Iris pigment epithelial cell (primary cell): ENCODE results near the gene RS1.

Source experiments
- DNase-seq: peaks from one replicate; pipeline ENCODE4 v3.0.0-alpha.2; 2011; ENCODE audit warnings: low read depth

The RS1 gene

GRCh38 chrX:18668071-18668835, 3.7 kb downstream of the RS1 start:
- no peak for DNase-seq

- no peak for DNase-seq
These were observed 5.3 kb downstream of the RS1 start for GRCh38 chrX:18666614-18667013.

GRCh38 chrX:18664947-18665346, 7.0 kb downstream of the RS1 start:
- no peak for DNase-seq

- no peak for DNase-seq
These were observed 10.6 kb downstream of the RS1 start for GRCh38 chrX:18661273-18661672.

DNA sequence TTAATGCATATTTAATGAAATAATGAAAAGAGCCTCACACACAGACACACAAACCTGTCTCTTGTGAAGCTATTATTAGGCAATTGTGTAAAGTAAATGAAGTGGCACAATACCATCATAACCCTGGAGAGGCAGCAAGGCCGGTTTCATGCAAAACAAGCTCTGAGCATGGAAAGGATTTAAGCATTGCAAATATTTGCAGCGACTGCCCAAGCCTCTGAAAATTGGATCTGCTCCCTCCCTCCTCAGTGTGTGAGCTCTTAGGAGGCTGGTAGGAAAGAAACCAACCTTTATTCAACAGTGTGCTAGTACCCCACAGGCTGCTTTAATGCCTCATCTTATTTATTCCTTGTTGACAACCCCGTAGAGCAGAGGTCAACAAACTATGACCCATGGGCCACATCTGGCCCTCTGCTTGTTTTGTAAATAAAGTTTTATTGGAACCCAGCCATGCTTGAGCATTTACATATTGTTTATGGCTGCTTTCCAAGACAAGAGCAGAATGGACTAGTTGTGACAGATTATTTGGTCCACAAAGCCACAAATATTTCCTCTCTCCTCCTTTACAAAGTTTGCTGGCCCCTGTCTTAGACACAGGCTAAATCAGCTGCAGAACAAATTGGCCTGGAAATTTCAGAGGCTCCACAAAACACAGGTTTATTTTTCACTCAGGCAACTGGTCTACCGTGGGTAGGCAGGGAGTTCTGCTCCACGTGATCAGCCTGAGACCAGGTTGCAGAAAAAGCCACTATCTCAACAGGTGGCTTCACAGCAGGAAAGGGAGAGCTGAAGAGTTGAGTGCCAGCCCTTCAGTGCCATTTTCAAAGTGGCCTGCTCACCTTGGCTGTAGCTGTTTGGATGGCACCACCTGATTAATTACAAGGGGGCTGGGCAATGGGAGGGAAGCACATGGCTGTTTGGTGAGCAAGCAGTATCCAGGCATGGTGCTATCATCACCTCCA, 16.8 kb downstream of the RS1 start:
- peak; percentile 12 for DNase-seq

GRCh38 chrX:18652636-18653035, 19.3 kb downstream of the RS1 start:
- no peak for DNase-seq

DNA sequence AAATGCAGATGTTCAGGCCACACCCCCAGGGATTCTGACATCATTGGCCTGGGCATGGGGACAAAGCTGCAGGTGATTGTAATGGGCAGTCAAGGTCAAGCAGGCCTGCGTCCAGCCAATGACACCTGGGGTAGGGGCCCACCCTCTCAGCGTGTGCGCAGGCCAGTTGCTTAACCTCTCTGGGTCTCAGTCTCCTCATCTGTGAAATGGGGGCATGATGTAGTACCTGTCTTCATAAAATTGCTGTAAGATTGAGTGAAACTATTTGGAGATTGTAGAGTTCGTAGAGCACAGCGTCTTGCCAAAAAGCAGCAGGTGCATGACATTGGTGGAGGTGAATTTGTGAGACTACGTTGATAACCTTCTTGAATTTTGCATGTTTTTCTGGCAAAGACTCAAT, 21.2 kb downstream of the RS1 start:
- DNase-seq, result no peak

DNA sequence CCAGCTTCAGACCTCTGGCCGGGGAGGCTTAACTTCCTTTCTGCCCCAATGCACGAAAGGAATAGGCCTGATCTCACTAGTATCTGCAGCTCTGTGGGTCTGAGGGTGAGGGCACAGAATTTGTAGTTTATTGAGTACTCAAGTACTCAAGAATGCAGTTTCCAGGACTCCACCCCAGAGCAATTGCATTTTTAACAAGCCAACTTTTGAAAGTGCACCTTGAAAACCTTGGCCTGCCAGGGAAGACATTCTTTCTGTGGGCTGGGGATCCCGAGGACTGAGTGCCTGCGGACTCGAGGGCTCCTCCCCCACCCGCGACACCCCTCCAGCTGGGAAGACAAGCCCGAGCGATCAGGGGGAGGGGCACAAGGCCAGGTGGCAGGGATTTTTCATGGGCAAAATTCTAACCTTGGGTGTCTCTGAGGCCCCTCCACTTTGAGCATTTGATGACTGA, 22.4 kb downstream of the RS1 start:
- DNase-seq, result no peak

DNA sequence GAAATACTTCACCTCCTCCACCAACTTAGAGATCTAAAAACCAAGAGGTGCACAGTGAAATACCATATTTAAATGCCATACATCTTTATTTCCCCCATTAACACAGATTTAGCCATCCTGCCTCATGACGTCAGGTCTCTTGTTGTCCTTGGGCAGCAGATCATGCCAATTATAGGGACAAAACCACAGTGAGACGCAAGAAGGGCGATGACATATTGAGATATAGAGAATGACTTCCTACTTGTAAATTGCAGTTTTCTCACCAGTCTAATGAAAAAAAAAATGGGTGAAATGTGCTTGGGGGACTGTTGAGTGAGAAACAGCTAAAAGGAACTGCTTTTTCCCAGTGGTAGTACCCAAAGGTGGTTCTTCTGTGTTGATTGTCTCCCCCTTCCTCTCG, 24.3 kb downstream of the RS1 start:
- no peak for DNase-seq

- DNase-seq, result no peak
These were observed 28.1 kb downstream of the RS1 start for GRCh38 chrX:18643853-18644252.

DNA sequence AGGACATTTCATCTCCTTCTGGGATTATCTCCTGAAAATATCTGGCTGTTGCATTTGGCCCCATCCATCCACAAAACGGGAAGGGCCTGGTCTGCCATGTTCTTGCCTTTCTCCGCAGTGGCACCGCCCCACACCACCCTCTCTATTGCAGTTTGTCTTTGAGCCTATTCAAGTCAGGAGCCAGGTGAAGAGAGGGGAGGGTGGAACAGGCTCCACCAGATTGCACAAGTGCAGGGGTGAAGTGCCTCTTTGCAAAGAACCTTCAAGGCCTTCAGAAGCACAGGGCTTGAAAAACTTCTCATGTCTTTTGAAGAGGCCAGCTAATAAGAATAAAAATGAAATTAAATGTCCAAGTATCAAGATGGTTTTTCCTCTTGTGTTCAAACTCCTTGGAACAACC, 28.7 kb downstream of the RS1 start:
- DNase-seq, result no peak

- DNase-seq, result no peak
These were observed 31.2 kb downstream of the RS1 start for GRCh38 chrX:18640686-18641085.

DNA sequence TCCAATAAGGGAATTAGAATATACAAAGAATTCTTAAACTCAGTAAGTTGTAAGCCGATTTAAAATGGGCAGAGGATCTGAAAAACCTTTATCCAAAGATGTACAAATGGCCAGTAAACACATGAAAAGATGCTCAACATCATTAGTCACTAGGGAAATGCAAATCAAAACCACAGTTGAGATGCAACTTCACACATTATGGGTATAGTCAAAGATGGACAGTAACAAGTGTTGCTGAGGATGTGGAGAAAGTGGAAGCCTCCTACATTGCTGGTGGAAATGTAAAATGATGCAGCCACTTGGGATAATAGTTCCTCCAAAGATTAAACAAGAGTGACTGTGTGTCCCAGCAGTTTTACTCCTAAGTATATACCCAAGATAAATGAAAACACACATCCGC, 32.6 kb downstream of the RS1 start:
- no peak for DNase-seq

GRCh38 chrX:18638398-18638797, 33.5 kb downstream of the RS1 start:
- no peak for DNase-seq

GRCh38 chrX:18630934-18631333, 41.0 kb downstream of the RS1 start:
- DNase-seq, result no peak

DNA sequence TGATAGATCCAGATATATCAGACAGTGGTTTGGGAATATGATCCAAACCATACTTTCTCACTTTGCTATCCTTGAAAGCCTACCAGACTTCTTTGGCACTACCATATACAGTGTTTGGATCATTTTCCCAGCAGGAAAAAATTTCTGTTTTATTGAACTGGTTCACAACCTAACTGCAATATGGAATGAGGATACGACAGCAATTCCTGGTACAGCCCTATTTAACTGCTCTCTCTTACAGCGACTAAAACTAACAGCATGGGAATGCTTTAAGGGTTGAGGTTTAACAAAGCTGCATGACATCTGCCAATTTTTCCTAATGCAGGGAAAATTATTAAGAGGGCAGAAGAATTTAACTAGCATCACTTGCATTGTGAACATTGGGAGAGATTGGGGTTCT, 47.3 kb downstream of the RS1 start:
- no peak for DNase-seq

DNA sequence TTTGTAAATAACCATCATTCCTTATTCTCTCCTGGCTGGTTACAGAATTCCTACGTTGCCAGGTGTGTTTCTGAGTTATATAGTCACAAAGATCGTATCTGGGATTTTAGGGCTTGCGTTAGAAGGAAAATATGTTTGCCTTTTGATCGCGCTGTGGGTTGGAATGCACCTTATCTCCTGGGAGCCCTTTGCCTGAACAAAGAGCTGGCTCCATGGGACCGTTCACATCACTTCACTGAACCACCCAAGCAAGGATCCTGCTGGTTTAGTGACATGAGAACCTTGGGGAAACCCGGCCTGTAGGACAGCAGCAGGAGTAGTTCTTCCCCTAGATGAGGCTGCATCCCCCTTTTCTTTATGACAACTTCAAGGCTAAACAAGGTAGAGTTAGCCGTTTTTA, 51.6 kb downstream of the RS1 start:
- no peak for DNase-seq

DNA sequence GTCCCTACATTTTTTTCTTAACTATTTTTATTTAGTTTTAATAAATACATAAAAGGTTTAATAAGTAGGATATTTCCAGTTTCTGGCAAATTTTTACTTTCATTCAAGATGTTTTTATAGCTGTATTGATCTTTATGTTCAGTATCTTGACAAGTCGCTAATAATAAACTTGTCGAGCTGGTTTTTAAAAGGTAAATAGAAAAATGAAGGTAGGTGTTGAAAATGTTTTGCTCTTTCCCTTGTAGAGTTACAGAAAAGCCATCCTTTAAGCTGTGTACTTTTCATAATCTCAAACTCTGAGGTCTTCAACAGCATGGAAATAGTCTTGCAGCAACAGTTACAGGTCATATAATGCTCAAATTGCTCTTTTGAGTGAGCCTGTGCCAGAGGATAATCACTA, 52.6 kb downstream of the RS1 start:
- DNase-seq, result no peak

- peak; percentile 69 for DNase-seq
These were observed 54.5 kb downstream of the RS1 start for GRCh38 chrX:18617407-18617750.

GRCh38 chrX:18616688-18617406, 55.1 kb downstream of the RS1 start:
- DNase-seq, result no peak

- no peak for DNase-seq
These were observed 57.8 kb downstream of the RS1 start for GRCh38 chrX:18613930-18614639.

DNA sequence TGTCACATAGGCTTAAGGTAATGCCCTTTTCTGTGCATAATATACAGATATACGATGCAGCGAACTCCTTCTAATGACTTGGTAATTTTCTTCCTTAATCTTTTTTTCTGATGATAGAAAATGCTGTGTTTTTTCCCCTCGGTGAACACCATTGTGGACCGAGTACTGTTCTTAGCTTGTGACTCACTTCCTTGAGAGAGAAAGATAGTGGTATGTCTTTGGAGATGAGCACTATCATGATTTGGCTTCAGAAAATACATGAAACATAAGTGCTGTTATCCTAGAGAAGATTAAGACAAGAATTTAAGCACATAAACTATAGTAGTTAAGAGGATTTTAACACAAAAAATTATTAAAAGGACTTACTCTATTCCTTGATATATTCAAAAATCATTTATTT, 63.9 kb downstream of the RS1 start:
- DNase-seq, result peak; percentile 28
